Activated CD8-positive, alpha-beta memory T cell treated with anti-CD3 and anti-CD28 coated beads for 4 hours (primary cell): ENCODE measurements around the gene CNKSR3.
"Not testable (repeated sequence)": the region's sequence is repeated elsewhere in the genome, so short reads cannot be mapped to it uniquely, and the experiment has no call there.

Experiments used
- DNase-seq, 2 donors: peaks; one replicate each; pipeline ENCODE4 v3.0.0-alpha.2; 2020; ENCODE audit warnings: low read depth in 2 of 2

CNKSR3 gene

DNA sequence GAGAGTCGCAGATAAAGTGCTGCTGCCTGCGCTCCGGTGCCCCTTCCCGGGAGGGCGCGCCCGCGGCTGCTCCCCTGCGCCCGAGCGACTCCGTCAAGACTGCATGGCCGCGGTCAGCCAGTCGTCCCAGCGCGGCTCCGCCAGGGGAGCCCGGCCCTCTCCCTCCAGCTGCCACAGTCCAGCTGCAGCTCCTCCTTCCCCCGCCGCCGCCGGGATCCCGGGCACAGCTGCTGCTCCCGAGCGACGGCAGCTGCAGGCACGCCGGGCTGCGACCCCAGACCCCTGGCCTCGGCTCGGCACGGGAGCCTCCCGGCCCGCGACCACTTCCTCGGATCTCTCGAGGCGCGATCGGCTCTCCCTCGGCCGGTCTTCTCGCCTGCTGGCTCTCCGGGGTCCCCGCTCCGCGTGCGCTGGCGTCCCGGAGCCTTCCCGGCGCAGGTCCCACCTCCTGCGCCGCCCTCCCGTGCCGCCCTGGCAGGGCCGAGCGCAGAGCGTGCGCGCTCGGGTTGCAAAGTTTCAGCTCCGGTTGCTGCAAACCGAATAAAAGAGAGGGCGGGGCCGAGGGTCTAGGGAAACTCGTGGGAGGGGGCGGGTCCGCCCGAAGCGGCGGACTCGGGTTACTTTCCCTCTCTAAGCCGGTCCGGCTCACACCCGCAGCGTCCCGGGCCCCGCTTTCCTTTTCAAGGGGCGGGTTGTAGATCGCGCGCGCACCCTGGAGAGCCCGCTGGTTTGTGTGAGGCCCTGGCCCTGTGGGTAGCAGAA lies at the start of gene CNKSR3:
Gene CNKSR3 (minus strand): TSS at position 542 of the 762 bp plus-strand sequence. CDS start 571 bp downstream, outside the sequence.
- no peak for DNase-seq

DNA sequence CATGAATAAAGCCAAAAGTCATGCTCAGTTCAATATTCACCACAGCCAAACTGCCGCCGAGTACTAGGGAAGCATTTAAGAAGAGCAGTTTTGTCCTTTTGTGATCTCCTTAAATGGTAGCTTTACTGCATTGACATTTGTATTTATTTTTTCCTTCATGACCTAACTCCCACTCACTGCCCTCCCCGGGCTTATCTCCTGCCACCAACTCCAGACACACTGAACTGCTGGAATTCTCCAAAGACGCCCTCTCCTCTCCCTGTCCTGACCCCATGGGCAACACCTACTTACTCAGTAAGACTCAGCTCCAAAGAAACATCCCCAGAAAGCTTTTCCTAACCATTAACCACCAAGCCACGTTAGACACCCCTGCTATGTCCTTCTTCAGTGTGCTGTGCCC lies 48.5 kb upstream of the CNKSR3 start:
- no peak for DNase-seq

DNA sequence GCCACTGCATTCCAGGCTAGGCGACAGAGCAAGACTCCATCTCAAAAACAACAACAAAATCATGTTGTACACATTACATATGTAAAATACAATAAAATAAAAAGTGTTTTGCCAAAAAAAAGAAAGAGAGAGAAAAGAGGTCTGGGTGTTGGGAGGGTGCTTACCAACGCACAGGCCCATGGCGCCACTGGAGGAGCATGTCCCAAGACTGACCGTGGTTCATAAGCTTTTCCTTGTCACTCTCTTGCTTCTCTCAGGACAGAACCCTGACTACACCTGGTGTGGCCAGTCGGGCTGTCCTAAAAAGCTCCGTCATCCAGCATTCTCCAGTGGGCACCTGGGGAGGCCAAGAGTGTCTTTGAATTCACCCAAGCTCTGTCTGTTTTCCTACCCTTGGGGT lies 48.0 kb upstream of the CNKSR3 start:
- DNase-seq = no peak

DNA sequence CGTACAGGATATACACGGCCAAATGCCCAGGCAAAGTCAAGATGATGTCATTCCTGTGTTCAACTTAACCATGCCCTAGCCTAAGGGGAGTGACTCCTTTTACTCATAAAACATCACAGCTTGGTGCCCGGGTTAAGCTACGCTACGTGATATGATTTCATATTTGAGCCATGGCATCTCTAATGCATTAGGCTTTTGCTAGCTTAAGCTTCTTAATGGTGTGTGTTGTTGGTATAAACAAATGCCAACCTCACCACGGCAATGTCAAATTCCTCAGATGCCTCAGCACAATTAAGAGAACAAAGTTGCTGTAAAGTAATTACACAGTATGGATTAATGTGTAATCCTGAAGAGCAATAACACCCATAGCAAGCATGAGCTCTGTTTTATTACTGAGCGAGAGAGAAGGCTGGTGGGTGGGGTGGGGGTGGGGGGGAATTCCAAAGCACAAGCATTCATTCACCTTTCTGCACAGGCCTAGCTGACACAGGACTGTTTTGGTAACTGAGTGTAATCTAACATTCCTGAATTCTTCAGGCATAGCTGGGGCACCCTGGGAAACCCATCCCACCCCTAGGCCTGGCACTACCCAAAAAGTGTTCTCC lies 44.7 kb upstream of the CNKSR3 start:
- DNase-seq = no peak

DNA sequence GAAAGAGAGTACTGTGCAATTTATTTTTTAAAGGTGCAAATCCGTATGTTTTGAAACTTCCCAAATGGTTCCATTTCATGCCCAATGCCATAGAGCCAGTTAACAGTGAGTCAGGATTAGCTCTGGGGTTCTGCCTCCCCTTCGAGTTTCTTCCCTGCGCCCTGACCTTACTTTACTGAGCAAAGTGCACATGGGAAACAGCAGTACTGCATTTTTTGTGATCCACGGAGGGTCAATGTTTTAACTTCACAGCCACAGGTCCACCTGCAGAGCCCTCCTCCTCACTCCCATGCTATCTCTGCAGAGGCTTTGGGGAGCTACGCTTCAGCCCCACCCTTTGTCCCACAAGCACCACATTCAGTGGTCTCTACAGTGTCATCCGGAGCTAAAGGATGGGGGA lies 44.0 kb upstream of the CNKSR3 start:
- no peak for DNase-seq

DNA sequence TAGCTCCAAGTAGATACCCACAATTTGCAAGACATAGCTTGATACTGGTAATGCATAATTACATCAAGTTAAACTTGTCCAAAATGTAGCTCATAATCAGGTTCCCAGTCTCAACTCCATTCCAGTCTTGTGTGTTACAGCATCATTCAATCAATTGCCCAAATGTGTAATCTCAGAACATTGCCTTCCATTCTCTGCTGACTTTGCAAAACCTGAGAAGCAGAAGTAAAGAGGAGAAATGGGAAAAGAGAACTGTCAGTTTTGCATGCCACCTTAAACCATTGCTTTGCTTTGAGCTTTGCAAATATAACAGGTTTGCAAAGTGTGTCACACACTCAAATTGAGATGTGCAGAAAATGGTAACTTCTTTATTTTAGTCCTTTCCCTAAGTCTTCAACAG lies 40.3 kb upstream of the CNKSR3 start:
- DNase-seq = no peak

DNA sequence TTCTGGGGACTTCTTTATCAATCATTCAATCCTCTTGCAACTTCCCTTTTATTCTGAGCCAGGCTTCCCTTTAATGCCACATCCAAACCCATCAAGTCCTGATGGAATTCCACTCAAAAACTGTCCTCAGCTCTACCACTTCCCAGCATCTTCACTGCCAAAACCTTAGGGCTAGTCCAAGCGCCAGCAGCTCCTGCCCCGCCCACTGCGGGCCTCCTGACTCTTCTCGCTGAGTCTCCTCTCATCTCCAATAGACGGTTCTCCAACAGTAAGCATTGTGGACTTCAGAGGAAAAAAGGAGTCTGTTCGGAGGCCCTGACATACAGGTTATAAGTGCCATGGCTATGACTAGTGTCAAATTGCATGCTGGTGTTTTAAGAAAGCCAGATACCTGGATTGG lies 38.7 kb upstream of the CNKSR3 start:
- no peak for DNase-seq

DNA sequence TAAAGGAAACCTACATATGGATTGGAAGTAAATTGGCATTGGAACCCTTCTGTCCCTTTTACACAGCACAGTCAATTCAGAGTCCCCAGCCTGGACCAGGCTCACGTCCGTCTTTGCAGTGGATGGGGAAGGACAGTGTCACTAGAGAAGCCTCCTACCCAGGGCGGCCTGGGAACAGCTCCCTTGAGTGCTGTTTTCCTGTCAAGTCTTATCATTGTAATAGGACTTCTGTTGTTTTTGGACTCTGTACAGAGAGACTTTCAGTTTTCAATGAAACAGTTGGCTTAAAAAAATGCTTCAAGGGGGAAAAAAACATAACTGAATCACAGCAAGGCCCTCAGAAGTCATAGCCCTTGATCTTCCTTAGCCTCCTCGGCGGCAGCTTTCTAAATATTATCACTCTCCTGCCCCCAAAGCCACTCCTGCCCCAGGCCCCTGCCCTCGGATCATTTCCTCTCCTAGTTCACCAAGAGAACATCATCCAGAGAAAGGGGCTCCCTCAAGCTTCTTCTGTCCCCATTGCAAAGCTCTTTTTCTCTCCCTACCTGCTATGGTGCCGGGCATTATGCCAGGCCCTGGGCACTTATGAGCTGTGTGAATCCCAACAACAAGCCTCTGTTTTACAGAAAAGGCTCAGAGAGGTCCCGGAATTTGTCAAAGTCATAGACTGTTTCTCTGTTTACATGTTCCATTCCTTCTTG lies 37.8 kb upstream of the CNKSR3 start:
- no peak for DNase-seq

DNA sequence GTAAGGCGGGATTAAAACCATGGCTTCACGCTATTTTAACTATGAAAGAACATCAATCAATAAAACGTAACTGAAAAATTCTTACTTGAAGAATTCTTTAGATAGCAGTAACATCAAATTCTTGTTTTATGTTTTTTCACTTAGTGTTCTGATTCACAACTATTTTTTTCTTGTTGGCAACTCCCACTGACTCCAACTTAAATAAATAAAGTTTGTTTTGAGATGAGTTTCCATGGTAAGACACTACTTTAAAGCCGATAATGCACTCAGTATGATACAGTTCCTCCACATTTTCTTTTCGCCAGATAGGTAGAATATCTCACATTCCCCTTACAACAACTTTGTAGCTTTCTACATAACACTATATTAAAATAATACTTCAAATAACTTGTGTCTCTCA lies 33.1 kb upstream of the CNKSR3 start:
- no peak for DNase-seq

DNA sequence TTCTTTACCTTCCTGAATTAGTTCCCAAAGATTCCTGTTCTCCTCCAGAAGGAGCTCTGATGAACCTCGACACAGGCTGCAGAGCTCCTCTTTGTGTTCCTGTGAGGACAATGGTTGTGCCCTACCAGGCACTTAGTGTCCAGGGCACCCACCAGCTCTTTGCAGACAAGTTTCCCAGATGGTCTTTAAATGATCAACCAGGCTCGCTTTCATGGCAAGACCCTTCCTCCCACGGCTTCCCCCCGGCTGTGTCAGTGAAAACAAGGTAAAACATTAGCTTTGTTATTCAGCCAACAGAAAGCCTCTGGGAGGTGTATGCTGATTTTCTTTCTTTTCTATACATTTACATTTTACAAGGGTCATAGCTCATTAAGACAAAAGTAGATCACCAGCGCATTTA lies 32.3 kb upstream of the CNKSR3 start:
- DNase-seq = no peak

DNA sequence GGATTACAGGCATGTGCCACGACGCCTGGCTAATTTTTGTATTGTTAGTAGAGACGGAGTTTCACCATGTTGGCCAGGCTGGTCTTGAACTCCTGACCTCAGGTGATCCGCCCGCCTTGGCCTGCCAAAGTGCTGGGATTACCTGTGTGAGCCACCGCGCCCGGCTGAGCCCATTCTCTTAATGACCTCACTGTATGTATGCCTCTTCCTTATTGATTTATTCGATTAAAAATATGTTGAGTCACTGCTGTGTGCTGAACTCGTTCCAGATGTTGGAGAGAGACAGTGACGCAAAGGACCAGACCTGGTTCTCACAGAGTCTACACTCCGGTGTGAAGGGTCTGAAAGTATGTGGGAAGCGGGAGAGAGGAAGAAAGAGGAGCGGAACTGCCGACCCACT lies 31.4 kb upstream of the CNKSR3 start:
- not testable (repeated sequence) for DNase-seq

DNA sequence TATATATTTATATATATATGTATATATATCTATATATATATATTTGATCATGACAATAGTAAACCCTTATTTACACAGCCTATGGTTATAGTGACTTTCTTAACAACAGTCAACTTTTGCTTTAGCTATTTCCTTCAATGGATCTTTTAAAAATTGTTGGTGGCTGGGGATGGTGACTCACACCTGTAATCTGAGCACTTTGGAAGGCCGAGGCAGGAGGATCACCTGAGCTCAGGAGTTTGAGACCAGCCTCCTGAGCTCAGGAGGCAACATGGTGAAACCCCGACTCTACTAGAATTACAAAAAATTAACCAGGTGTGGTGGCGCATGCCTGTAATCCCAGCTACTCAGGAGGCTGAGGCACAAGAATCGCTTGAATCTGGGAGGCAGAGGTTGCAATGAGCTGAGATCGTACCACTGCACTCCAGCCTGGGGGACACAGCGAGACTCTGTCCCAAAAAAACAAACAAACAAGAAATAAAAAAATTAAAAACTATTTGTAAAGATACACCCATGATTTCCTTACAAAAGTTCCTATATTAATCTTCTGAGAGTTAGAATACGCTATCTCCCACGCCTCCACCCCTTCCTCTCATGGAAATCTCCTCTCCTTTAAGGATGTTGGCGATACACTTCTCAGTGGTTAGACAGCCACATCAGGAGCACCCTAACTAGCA lies 29.2 kb upstream of the CNKSR3 start:
- DNase-seq = no peak

DNA sequence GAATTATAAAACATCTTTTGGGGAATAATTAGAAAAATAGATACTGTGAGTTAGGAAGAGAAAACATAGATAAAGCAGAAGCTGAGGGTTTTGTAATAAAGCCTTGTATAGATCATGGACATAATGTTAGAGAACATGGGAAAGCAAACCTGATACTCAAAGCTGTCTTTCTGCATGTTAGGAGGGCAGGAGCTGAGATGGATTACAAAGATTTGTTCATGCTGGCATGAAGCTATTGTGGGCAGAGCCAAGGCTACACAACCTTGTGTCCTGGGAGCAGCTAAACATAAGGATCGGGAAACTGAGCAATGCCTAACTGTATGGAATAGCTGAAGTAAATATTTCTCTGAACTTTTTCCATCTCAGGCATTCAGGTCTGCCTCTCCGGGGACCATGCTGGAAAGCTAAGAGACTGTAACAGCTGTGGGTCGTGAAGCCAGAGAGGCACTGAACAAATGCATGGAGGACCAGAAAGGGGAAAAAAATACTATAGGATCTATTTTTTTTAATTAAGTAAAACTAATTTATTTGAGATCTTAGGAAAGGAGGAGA lies 28.2 kb upstream of the CNKSR3 start:
- no peak for DNase-seq

DNA sequence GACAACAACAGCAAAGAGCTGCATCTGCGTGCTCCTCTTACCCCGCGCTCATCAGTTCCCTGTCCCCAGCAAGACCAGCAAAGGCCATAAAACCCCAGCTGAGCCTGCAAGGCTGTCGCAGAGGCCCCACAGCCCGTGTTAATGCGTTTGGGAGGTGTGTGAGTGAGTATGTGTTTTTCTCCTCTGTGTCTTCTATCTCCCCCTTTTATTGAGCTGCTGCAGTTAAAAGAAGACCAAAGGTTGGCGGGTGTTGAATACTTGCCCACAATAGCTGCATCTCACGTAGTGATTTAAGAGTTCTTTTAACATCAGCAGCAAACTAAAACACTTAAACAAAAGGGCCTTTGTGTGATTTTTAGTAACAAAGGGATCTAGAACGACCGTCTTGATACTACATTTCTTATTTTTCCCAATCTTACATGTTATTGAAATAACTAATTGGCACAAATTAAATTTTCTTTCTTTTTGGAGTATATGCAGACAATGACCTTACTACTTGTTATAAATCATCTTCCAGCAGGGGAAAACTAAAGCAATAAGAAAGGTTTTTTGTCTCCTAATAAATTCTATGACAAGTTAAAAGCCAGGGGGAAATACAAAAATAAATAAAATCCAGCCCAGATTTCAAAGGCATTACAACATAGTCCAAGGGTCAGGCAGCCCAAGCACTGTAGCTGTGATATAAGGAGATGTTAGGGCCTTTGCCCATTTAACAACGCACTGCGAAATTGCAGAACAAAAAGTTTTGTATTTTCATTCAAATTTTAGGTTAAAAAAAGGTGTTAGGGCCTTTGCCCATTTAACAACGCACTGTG lies 27.2 kb upstream of the CNKSR3 start:
- no peak for DNase-seq

DNA sequence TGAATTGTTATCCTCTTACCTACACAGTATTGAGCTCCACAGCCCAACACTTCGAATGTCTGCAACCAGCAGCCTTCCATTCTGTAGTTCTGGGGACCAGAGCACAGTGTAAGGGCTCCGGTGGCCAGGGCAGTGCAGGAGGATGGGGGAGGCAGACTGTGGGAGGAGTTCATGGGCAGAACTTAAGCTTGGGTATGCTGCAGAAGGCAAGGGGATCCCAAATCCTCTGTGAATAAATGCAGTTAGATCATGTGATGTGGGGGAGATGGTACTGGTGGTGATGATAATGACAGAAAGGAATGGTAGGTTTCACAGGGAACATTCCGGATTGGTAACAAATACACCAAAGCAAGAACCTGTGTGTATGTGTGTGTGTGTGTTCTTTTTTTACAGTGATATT lies 26.5 kb upstream of the CNKSR3 start:
- no peak for DNase-seq

DNA sequence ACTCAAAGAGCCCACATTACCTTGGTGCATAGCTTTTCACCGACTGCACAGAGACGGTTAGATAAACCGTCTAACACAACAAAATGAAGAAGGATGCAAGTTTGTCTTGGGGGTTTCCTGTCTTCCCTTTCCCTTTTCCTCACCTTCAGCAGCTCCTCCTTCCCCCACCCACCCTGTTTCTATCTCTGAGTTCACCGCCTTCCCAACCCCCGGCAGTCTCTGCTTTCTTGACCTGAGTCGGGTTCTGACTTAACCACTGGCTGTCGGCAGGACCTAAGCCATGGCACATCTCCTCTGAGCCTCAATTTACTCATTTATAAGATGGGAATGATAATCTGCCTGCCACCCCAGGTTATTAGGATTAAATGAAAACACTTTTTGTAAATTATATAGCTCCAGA lies 25.8 kb upstream of the CNKSR3 start:
- no peak for DNase-seq

DNA sequence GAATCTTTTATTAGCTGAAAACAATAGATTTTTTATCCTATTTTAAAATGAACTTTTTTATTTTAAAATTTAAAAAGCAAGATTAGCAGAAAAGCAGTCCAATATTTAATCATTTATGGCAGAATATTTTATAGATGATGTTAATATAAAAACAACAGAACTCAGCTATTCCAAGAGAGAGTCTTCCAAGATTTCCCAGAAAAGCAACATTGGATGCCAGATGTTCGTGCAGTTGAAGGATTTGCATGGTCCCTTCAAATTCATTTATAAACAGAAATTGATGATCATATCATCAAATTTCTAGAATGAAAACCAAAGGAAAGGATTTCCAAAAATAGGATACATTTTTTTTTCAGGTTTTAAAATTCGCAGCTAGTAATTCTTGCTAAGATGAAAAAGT lies 25.4 kb upstream of the CNKSR3 start:
- no peak for DNase-seq

DNA sequence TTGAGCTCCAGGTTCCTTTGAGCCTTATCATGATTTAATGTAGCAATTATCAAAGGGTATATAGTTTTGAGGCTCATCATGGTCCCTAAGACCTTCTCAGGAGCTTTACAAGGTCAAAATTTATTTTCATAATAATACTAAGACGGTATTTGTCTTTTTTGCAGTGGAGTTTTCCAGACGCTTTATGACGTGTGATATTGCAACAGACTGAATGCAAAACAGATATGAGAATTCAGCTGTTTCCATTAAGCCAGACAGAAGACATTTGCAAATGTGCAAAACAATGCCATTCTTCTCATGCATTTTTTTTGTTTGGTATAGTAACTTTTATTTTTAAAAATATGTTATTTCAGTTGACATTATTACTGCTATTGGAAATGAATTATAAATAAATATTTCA lies 24.7 kb upstream of the CNKSR3 start:
- no peak for DNase-seq

DNA sequence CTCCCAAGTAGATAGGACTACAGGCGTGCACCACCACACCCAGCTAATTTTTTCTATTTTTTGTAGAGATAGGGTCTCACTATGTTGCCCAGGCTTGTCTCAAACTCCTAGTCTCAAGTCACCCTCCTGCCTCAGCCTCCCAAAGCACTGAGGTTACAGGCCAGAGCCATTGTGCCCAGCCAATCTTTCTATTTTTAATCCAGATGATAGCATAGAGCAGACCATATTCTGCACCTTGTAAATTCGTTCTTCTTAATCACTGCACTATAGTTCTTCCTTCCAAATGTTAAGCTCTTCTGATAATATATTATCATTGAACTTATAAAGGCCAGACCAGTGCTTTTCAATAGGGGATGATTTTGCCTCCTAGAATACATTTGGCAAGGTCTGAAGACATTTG lies 24.0 kb upstream of the CNKSR3 start:
- no peak for DNase-seq

DNA sequence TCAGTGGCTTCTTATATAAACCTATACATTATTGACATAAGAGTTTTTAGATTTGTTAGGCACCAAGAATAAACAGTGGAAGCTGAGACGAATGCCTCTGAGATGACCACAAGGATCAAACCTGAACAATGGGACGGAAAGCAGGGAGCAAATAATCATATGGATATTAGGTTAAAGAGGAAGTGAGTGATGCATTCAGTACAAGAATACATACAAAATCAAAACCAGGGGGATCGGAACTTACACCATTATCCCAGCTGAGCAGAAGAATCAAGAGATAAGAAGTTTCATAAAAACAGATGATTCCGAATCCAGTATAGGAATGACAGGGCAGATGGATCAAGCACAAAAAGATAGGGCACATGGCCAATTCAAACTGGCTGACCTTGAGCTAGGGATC lies 21.9 kb upstream of the CNKSR3 start:
- no peak for DNase-seq

DNA sequence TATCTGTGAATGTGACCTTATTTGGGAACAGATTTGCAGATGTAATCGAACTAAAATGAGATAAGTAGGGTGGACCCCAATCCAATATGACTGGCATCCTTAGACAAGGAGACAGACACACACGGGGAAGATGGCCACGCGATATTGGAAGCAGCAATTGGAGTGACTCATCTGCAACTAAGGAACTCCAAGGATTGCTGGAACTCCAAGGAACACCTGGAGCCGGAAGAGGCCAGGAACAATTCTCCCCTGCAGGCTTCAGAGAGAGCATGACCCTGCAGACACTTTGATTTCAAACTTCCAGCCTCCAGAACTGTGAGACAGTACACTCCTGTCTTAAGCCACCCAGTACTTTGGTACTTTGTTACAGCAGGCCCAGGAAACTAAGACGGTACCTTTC lies 19.5 kb upstream of the CNKSR3 start:
- DNase-seq = no peak
